ENCODE results near the gene YPEL2. TPM values are rescaled to one million over a fixed set of nuclear protein-coding genes. Genes with fewer than 3 reads are reported as not detected.
"Not testable (repeated sequence)": the region's sequence is repeated elsewhere in the genome, so short reads cannot be mapped to it uniquely, and the experiment has no call there.

The YPEL2 gene
- total and polyA plus RNA-seq, 9 donors: 6.6 to 28.1 (median 10.6) TPM

DNA sequence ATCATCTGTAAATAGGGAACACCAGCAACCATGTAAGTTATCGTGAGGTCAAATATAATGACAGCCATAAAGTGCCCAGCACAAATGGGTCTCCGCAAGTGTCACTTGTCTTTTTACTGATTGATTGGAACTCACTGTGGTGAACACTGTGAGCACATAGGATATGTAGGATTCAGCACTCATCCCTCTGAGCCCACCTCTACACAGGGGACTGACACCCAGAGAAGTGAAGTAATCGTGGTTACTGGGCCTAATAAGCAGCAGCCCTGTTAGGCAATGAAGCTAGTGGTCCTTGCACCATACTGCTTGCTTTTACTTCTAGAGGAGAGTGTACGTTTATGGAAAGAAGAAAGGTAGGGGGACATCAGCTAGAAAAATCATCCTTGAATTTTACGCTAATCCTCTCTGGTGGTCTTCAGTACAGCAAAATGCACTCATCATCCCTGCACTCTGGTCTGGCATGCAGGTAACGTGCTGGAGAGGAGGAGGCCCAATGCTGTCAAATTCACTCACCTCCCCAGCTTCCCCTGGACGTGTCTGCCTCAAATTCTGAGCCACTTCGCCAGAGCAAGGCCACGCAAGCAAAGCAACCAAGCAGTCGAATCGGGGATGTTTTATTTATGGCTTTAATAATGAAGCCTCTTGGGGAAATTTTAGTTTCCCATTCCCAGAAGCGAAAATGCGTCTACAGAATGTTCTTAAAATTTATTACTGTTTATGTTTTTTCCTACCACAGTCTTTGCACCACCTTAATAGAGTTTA is 74.7 kb downstream of the YPEL2 start:
- Histone ChIP-seq H3K4me1 (ENCODE audit: insufficient read depth) (peaks cover 7% of the 10 kb centered on the region), H3K27me3 (no peaks in the 10 kb centered on the region), H3K36me3 (no peaks in the 10 kb centered on the region), H3K27ac (peak overlapping the region in 1 of 2 donors; percentile 8), H3K4me3 (no peak overlapping the region), H3K9me3 (no peaks in the 10 kb centered on the region)
- TF ChIP-seq POLR2A (IDR thresholded peaks at IDR 0.05) (no peak), EP300 (IDR thresholded peaks at IDR 0.05) (no peak)
- TF ChIP-seq, protein P1, sequence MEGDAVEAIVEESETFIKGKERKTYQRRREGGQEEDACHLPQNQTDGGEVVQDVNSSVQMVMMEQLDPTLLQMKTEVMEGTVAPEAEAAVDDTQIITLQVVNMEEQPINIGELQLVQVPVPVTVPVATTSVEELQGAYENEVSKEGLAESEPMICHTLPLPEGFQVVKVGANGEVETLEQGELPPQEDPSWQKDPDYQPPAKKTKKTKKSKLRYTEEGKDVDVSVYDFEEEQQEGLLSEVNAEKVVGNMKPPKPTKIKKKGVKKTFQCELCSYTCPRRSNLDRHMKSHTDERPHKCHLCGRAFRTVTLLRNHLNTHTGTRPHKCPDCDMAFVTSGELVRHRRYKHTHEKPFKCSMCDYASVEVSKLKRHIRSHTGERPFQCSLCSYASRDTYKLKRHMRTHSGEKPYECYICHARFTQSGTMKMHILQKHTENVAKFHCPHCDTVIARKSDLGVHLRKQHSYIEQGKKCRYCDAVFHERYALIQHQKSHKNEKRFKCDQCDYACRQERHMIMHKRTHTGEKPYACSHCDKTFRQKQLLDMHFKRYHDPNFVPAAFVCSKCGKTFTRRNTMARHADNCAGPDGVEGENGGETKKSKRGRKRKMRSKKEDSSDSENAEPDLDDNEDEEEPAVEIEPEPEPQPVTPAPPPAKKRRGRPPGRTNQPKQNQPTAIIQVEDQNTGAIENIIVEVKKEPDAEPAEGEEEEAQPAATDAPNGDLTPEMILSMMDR (IDR thresholded peaks at IDR 0.05): no peak
- intact Hi-C loops (cut with DNase I): no loop called here
- WGBS, 3 donors: 51 to 54% (median 54%) methylated on average over 13 of the region's 13 CpGs
- DNase-seq: no peak

DNA sequence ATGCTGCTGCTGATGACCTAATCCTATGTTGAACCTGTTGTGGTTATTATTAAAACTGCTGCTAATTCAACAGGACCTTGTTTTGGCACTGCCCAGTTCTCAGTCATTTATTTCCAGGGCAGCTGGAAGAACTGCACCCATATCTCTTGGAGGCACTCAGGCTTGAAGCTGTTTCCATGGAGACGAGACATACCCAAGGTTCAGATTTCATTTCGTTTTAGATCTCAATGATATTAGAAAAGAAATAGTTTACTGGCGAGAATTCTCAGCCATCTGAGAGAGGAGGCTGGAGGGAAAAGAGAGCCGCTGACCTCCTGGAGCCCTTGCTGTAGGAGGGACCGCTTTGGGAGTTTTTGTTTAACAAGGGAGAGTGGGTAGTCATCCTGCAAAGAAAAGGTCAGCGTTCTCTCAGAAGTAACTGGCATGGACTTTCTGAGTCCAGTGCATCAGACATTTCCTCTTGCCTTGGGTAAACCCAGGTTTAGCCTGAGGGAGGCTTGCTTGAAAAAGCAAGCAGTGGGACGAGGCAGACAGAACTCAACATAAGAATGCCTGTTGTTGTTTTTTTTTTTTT is 75.4 kb downstream of the YPEL2 start:
- Histone ChIP-seq H3K9me3 (no peaks in the 10 kb centered on the region), H3K27ac (peak overlapping the region in 1 of 2 donors; percentile 8), H3K4me1 (ENCODE audit: insufficient read depth) (peaks cover 7% of the 10 kb centered on the region), H3K27me3 (no peaks in the 10 kb centered on the region), H3K36me3 (no peaks in the 10 kb centered on the region), H3K4me3 (no peak overlapping the region)
- intact Hi-C loops (cut with DNase I): no loop called here
- 9 to 14% (median 11%) methylated on average over 7 of the region's 7 CpGs for WGBS, 3 donors
- DNase-seq: no peak
- no peak for TF ChIP-seq POLR2A (IDR thresholded peaks at IDR 0.05)
- no peak for TF ChIP-seq EP300 (IDR thresholded peaks at IDR 0.05)
- TF ChIP-seq, protein P1 (IDR thresholded peaks at IDR 0.05): no peak

DNA sequence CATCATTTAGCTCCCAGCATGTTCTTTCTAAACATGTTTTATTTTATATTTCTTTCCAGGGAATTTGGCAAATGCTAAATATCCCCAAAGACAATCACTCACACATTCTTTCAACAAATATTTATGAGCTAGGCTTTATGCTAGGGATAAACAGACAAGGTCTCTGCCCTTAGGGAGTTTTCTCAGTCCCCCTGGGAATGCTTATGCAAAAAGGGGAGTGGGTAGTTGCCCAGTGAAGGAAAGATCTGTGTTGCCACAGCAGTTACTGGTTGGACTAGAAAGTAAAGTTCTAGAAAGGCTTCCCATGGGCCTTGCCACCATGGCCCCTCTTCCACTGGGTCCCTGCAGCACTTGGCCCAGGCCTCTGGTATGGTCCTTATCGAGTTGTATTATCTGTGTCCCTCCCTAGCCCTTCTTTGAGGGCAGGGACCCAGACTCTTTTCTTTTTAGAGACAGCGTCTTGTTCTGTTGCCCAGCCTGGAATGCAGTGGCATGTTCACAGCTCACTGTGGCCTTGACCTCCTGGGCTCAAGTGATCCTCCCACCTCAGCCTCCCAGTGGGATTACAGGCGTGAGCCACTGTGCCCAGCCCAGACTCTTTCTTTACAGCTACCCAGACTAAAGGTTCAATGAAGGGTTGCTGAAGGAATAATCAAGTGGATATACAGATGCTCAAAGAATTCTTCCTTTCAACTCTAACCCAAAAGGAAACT is 78.0 kb downstream of the YPEL2 start:
- 36 to 45% (median 39%) methylated on average over 3 of the region's 3 CpGs for WGBS, 3 donors
- Histone ChIP-seq H3K27me3 (no peaks in the 10 kb centered on the region), H3K4me1 (ENCODE audit: insufficient read depth) (peaks cover 7% of the 10 kb centered on the region), H3K4me3 (no peak overlapping the region), H3K27ac (no peak overlapping the region), H3K9me3 (no peaks in the 10 kb centered on the region), H3K36me3 (no peaks in the 10 kb centered on the region)
- DNase-seq: no peak
- intact Hi-C loops (cut with DNase I): no loop called here
- TF ChIP-seq EP300 (IDR thresholded peaks at IDR 0.05) (no peak), POLR2A (IDR thresholded peaks at IDR 0.05) (no peak)
- TF ChIP-seq, protein P1 (IDR thresholded peaks at IDR 0.05): no peak

DNA sequence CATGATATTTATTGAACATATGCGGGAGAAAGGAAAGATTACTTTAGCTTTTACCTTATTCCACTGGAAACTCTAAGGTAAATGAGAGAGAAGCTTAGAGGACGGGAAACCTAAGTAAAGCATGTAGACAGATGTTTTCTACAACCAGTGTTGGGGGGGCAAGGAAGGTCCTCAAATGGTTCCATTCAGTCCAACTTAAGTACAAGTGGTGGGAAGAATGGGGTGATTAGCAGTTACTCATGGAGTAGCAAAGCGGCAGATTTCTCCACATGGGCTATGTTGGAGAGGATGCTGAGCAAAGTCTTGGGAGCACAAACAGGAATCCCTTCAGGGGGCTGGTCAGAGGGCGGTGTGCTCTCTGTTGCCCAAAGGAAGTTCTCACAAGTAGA is 78.6 kb downstream of the YPEL2 start:
- no peak overlapping the region for H3K4me3 ChIP-seq
- WGBS, 3 donors: 96 to 99% (median 96%) methylated on average over 4 of the region's 4 CpGs
- no peaks in the 10 kb centered on the region for H3K9me3 ChIP-seq
- H3K36me3 ChIP-seq: no peaks in the 10 kb centered on the region
- TF ChIP-seq EP300 (IDR thresholded peaks at IDR 0.05) (no peak), POLR2A (IDR thresholded peaks at IDR 0.05) (no peak)
- TF ChIP-seq, protein P1 (IDR thresholded peaks at IDR 0.05): no peak
- H3K27me3 ChIP-seq: no peaks in the 10 kb centered on the region
- intact Hi-C loops (cut with DNase I): no loop called here
- H3K27ac ChIP-seq: no peak overlapping the region
- H3K4me1 ChIP-seq (ENCODE audit: insufficient read depth): peaks cover 7% of the 10 kb centered on the region
- no peak for DNase-seq

DNA sequence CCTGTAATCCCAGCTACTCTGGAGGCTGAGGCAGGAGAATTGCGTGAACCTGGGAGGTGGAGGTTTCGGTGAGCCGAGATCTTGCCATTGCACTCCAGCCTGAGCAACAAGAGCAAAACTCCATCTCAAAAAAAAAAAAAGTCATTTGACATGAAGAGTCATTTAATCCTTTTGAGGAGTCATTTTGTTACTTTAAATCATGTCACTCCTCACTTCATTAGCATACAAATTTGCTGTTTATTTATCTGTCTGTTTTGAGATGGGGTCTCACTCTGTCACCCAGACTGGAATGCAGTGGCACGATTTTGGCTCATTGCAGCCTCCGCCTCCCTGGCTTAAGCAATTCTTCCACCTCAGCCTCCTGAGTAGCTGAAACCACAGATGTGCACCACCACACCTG is 81.0 kb downstream of the YPEL2 start:
- H3K27ac ChIP-seq; H3K27me3 ChIP-seq; H3K36me3 ChIP-seq; DNase-seq; H3K4me3 ChIP-seq; intact Hi-C loops (cut with DNase I); H3K9me3 ChIP-seq; H3K4me1 ChIP-seq (ENCODE audit: insufficient read depth): not testable (repeated sequence)
- WGBS, 3 donors: 86 to 96% (median 92%) methylated on average over 5 of the region's 5 CpGs
